ENCODE measurements around the gene MCM9. TPM values are rescaled to one million over a fixed set of nuclear protein-coding genes. Genes with fewer than 3 reads are reported as not detected.
A peak's percentile ranks its signal among the peaks of the same experiment; 100 is the strongest.

The MCM9 gene
- total and polyA plus RNA-seq, 2 of the 13 experiments (the other 11 are each of a cell fraction or from before 2014, with no cell fraction given), result 3.8 to 17.2 TPM

GRCh38 chr6:118894425-118895260, 40.3 kb downstream of the MCM9 start (continued):
- TF ChIP-seq PBX3 (CRISPR knock-in tag; IDR thresholded peaks at IDR 0.05; ENCODE audit: borderline replicate concordance) (no peak), ZNF362 (CRISPR knock-in tag; IDR thresholded peaks at IDR 0.05; ENCODE audit: borderline replicate concordance) (peak; percentile 6; the same call in 1 of the 2 replicates), SRF (IDR thresholded peaks at IDR 0.05; ENCODE audit: low read depth, low read length) (no peak), ZNF224 (CRISPR knock-in tag; IDR thresholded peaks at IDR 0.05) (0 out of 2 replicates have a peak, but pooled peaks have one; percentile 69), ATF2 (CRISPR knock-in tag; IDR thresholded peaks at IDR 0.05) (no peak), NKX3-1 (CRISPR knock-in tag; IDR thresholded peaks at IDR 0.05) (no peak; the same call in 1 of the 2 replicates), THAP8 (CRISPR knock-in tag; IDR thresholded peaks at IDR 0.05; ENCODE audit: borderline replicate concordance) (peak; percentile 77; the same call in 1 of the 2 replicates), TEF (CRISPR knock-in tag; IDR thresholded peaks at IDR 0.05) (0 out of 2 replicates have a peak, but pooled peaks have one; percentile 17), ARID2 (CRISPR knock-in tag; IDR thresholded peaks at IDR 0.05; ENCODE audit: borderline replicate concordance) (peak; percentile 89; the same call in 1 of the 2 replicates), ZNF317 (CRISPR knock-in tag; IDR thresholded peaks at IDR 0.05) (peak; percentile 80), TFE3 (CRISPR knock-in tag; IDR thresholded peaks at IDR 0.05) (no peak), PPARG (CRISPR knock-in tag; conservative IDR thresholded peaks at IDR 0.05) (no peak), THAP11 (CRISPR knock-in tag; IDR thresholded peaks at IDR 0.05) (no peak), AFF4 (CRISPR knock-in tag; IDR thresholded peaks at IDR 0.05) (peak; percentile 79; the same call in 1 of the 2 replicates), ZNF713 (CRISPR knock-in tag; IDR thresholded peaks at IDR 0.05) (no peak), SCMH1 (CRISPR knock-in tag; IDR thresholded peaks at IDR 0.05; ENCODE audit: borderline replicate concordance) (no peak), NCOA5 (CRISPR knock-in tag; IDR thresholded peaks at IDR 0.05) (0 out of 2 replicates have a peak, but pooled peaks have one; percentile 4)
